H1 (cell line): ENCODE results near the gene ACBD6. TPM values are rescaled to one million over a fixed set of nuclear protein-coding genes. Genes with fewer than 3 reads are reported as not detected.

Source experiments
- CTCF ChIA-PET: fragments of 300-600 bp; sonication (Branson Sonifier 250); formaldehyde crosslinking; loops from one replicate; lab custom pipeline; 2021; ENCODE audit not compliant: partially characterized antibody; lab: Charles Lee
- POLR2A ChIA-PET: fragments of 300-600 bp; sonication (Branson Sonifier 250); formaldehyde crosslinking; loops from one replicate; lab custom pipeline; 2021; ENCODE audit warnings: inconsistent platforms; ENCODE audit not compliant: partially characterized antibody; lab: Charles Lee
- DNase-seq, 2 experiments: peaks; one replicate each; pipeline versions ENCODE4 v3.0.0 to v3.0.0-alpha.2; 2010 to 2022; ENCODE audit warnings: low spot score in 2 of 2, low read depth in 1 of 2, mixed read lengths in 1 of 2
- FAIRE-seq: peaks from 2 replicates; lab custom pipeline; 2011; peaks lifted over from hg19 to GRCh38; lab: Jason Lieb, UNC
- H2AFZ ChIP-seq: 2 replicates; pipeline ENCODE4 v1.8.1; 2012; ENCODE audit warnings: low read length, inconsistent platforms
- H2AK5ac ChIP-seq: 2 replicates; pipeline ENCODE4 v1.6.1; 2013; ENCODE audit warnings: low read depth, low read length
- H2BK120ac ChIP-seq: replicated peaks from 2 replicates; pipeline ENCODE3; 2013; ENCODE audit warnings: low read depth, low read length, inconsistent platforms
- H2BK12ac ChIP-seq: 2 replicates; pipeline ENCODE4 v1.6.1; 2013; ENCODE audit warnings: low read depth, low read length
- H2BK15ac ChIP-seq: 2 replicates; pipeline ENCODE4 v1.6.1; 2013; ENCODE audit warnings: low read length
- H2BK20ac ChIP-seq: 2 replicates; pipeline ENCODE4 v1.6.1; 2013; ENCODE audit warnings: low read length
- H2BK5ac ChIP-seq: 2 replicates; pipeline ENCODE4 v1.6.1; 2013; ENCODE audit warnings: low read depth, low read length
- H3K14ac ChIP-seq: 2 replicates; pipeline ENCODE4 v1.6.1; 2013; ENCODE audit warnings: inconsistent platforms; ENCODE audit not compliant: insufficient read length
- H3K18ac ChIP-seq: 2 replicates; pipeline ENCODE4 v1.6.1; 2013; ENCODE audit warnings: low read length; ENCODE audit errors: extremely low read depth
- H3K23ac ChIP-seq: 2 replicates; pipeline ENCODE4 v1.6.1; 2013; ENCODE audit warnings: inconsistent platforms; ENCODE audit not compliant: insufficient read length
- H3K23me2 ChIP-seq: 2 replicates; pipeline ENCODE4 v1.6.1; 2013; ENCODE audit warnings: low read depth, low read length
- H3K27ac ChIP-seq: 2 replicates; pipeline ENCODE4 v1.6.1; 2011; ENCODE audit warnings: low read depth, low read length, inconsistent platforms
- H3K27me3 ChIP-seq, 4 experiments: replicated peaks in 1 of 4; 1 replicate in 1 of 4; 2 replicates in 3 of 4; pipeline versions ENCODE4 v1.6.1 to v1.8.1; 2011 to 2013; ENCODE audit warnings: low read length in 3 of 4, mild to moderate bottlenecking in 3 of 4, inconsistent platforms in 2 of 4, mixed read lengths in 2 of 4, moderate library complexity in 1 of 4; ENCODE audit not compliant: control insufficient read depth in 3 of 4, insufficient read depth in 3 of 4; ENCODE audit errors: extremely low read depth in 1 of 4
- H3K36me3 ChIP-seq, 4 experiments: 2 replicates each; pipeline versions ENCODE4 v1.6.1 to v1.8.1; 2011 to 2013; ENCODE audit warnings: mild to moderate bottlenecking in 4 of 4, low read length in 3 of 4, moderate library complexity in 2 of 4, control low read depth in 1 of 4, inconsistent platforms in 1 of 4; ENCODE audit not compliant: insufficient read depth in 4 of 4, control insufficient read depth in 2 of 4
- H3K4ac ChIP-seq: replicated peaks from 2 replicates; pipeline ENCODE3; 2013; ENCODE audit warnings: low read length, low read depth, mixed read lengths, inconsistent platforms; ENCODE audit not compliant: insufficient read length
- H3K4me1 ChIP-seq, 4 experiments: replicated peaks in 1 of 4; 1 replicate in 1 of 4; 2 replicates in 3 of 4; pipeline versions ENCODE4 v1.6.1 to v1.8.1; 2011 to 2013; ENCODE audit warnings: low read length in 3 of 4, inconsistent platforms in 2 of 4, mixed read lengths in 1 of 4; ENCODE audit not compliant: insufficient read depth in 4 of 4, control insufficient read depth in 3 of 4
- H3K4me2 ChIP-seq, 2 experiments: 2 replicates each; pipeline versions ENCODE4 v1.6.1 to v1.8.1; 2011 to 2013; ENCODE audit warnings: low read depth in 2 of 2, low read length in 2 of 2, control low read depth in 1 of 2, inconsistent platforms in 1 of 2, mild to moderate bottlenecking in 1 of 2; ENCODE audit not compliant: insufficient read depth in 1 of 2
- H3K4me3 ChIP-seq, 4 experiments: fragments of 200-600, 300-600 bp in 1 of 4; sonication (generic), shearing (Covaris generic), sonication (Bioruptor Twin) in 1 of 4; 2 replicates each; pipeline versions ENCODE4 v1.5.1 to v1.8.1; 2011 to 2016; ENCODE audit warnings: low read length in 4 of 4, low read depth in 3 of 4, control low read depth in 2 of 4, inconsistent platforms in 2 of 4, mild to moderate bottlenecking in 2 of 4, mixed read lengths in 1 of 4, moderate library complexity in 1 of 4; ENCODE audit not compliant: insufficient read depth in 2 of 4; ENCODE audit errors: extremely low read depth in 1 of 4
- H3K56ac ChIP-seq: replicated peaks from 2 replicates; pipeline ENCODE3; 2013; ENCODE audit warnings: low read depth, mild to moderate bottlenecking, mixed read lengths, low read length, inconsistent platforms; ENCODE audit not compliant: insufficient read length
- H3K79me1 ChIP-seq: 2 replicates; pipeline ENCODE4 v1.6.1; 2013; ENCODE audit warnings: low read depth, low read length, control low read depth
- H3K79me2 ChIP-seq, 2 experiments: 2 replicates each; pipeline versions ENCODE4 v1.6.1 to v1.8.1; 2012 to 2013; ENCODE audit warnings: low read length in 2 of 2, mild to moderate bottlenecking in 2 of 2, inconsistent platforms in 1 of 2; ENCODE audit not compliant: insufficient read depth in 2 of 2, control insufficient read depth in 1 of 2
- H3K9ac ChIP-seq, 4 experiments: replicated peaks in 1 of 4; 1 replicate in 1 of 4; 2 replicates in 3 of 4; pipeline versions ENCODE4 v1.6.1 to v1.8.1; 2011 to 2013; ENCODE audit warnings: low read depth in 3 of 4, low read length in 3 of 4, control low read depth in 2 of 4, mild to moderate bottlenecking in 2 of 4, moderate library complexity in 2 of 4, inconsistent platforms in 1 of 4; ENCODE audit errors: extremely low read depth in 1 of 4
- H3K9me3 ChIP-seq, 2 experiments: 2 replicates each; pipeline versions ENCODE4 v1.6.1 to v1.8.1; 2012 to 2013; ENCODE audit warnings: mild to moderate bottlenecking in 2 of 2, moderate library complexity in 2 of 2, control low read depth in 1 of 2, inconsistent platforms in 1 of 2, low read depth in 1 of 2, low read length in 1 of 2, mixed read lengths in 1 of 2; ENCODE audit not compliant: insufficient read depth in 2 of 2
- H4K20me1 ChIP-seq, 2 experiments: replicated peaks in 1 of 2; 2 replicates each; pipeline versions ENCODE3 to v1.8.1; 2011 to 2013; ENCODE audit warnings: inconsistent platforms in 2 of 2, low read length in 2 of 2, mild to moderate bottlenecking in 1 of 2; ENCODE audit not compliant: insufficient read depth in 2 of 2, control insufficient read depth in 1 of 2
- H4K5ac ChIP-seq: 2 replicates; pipeline ENCODE4 v1.6.1; 2013; ENCODE audit warnings: low read length, low read depth, mixed read lengths, inconsistent platforms; ENCODE audit not compliant: insufficient read length
- H4K8ac ChIP-seq: 2 replicates; pipeline ENCODE4 v1.8.0; 2013; ENCODE audit warnings: mild to moderate bottlenecking, moderate library complexity, low read length, inconsistent platforms; ENCODE audit not compliant: insufficient read depth; ENCODE audit errors: extremely low read depth
- H4K91ac ChIP-seq: replicated peaks from 2 replicates; pipeline ENCODE3; 2013; ENCODE audit warnings: low read length, mixed read lengths, inconsistent platforms; ENCODE audit not compliant: insufficient read length
- CBX5 ChIP-seq: fragments of 300-800, 300-1000 bp; sonication (generic); IDR thresholded peaks from 2 replicates; pipeline ENCODE4 v1.7.1; 2016; ENCODE audit warnings: antibody characterized with exemption, low read length, low read depth
- CEBPB ChIP-seq: IDR thresholded peaks from 2 replicates; pipeline ENCODE4 v1.6.1; 2012; ENCODE audit warnings: low read depth, low read length
- EZH2 ChIP-seq: fragments of 200-600 bp; sonication (generic); IDR thresholded peaks from 2 replicates; pipeline ENCODE4 v1.7.1; 2012; ENCODE audit warnings: low read depth, mild to moderate bottlenecking, moderate library complexity, low read length, inconsistent platforms; ENCODE audit not compliant: severe bottlenecking
- FOSL1 ChIP-seq: IDR thresholded peaks from 2 replicates; pipeline ENCODE4 v1.6.1; 2011; ENCODE audit warnings: mild to moderate bottlenecking, low read depth, low read length, moderate library complexity; ENCODE audit not compliant: insufficient read depth
- JUN ChIP-seq: IDR thresholded peaks from 2 replicates; pipeline ENCODE4 v1.6.1; 2011; ENCODE audit warnings: low read depth, mild to moderate bottlenecking, improper control_type of control experiment, low read length
- POU5F1 ChIP-seq: IDR thresholded peaks from 2 replicates; pipeline ENCODE4 v1.6.1; 2011; ENCODE audit warnings: low read depth, mild to moderate bottlenecking, low read length, moderate library complexity
- RAD21 ChIP-seq, 2 experiments: IDR thresholded peaks in 1 of 2; conservative IDR thresholded peaks in 1 of 2; 2 replicates each; pipeline ENCODE4 v1.6.1; 2011; ENCODE audit warnings: low read depth in 2 of 2, low read length in 2 of 2, improper control_type of control experiment in 1 of 2, inconsistent platforms in 1 of 2, mild to moderate bottlenecking in 1 of 2, moderate library complexity in 1 of 2
- SAP30 ChIP-seq: fragments of 300-600 bp; sonication (generic); IDR thresholded peaks from 2 replicates; pipeline ENCODE4 v1.7.1; 2012; ENCODE audit warnings: low read length, moderate library complexity, mild to moderate bottlenecking, inconsistent platforms; ENCODE audit not compliant: insufficient read depth, insufficient replicate concordance
- SRF ChIP-seq: IDR thresholded peaks from 2 replicates; pipeline ENCODE4 v1.6.1; 2011; ENCODE audit warnings: mild to moderate bottlenecking, low read depth, low read length, moderate library complexity
- TAF7 ChIP-seq: optimal IDR thresholded peaks from 2 replicates; pipeline ENCODE3; 2011; ENCODE audit warnings: low read depth, mild to moderate bottlenecking, inconsistent platforms, low read length, moderate library complexity, borderline replicate concordance
- TCF12 ChIP-seq: IDR thresholded peaks from 2 replicates; pipeline ENCODE4 v1.6.1; 2011; ENCODE audit warnings: low read depth, mild to moderate bottlenecking, low read length
- ZNF274 ChIP-seq: IDR thresholded peaks from 2 replicates; pipeline ENCODE4 v1.7.0; 2012; ENCODE audit warnings: low read length, borderline replicate concordance; ENCODE audit errors: extremely low read depth
- WGBS, 2 experiments: shearing (Covaris generic) in 1 of 2; methylation state at CpG; one replicate each; pipeline versions ENCODE4 v1.1.6 to v1.1.7; 2013 to 2015; ENCODE audit warnings: low lambda C conversion rate in 2 of 2, mixed read lengths in 2 of 2, inconsistent platforms in 1 of 2, low coverage in 1 of 2, missing lambda C conversion rate in 1 of 2; ENCODE audit not compliant: insufficient replicate concordance in 2 of 2, insufficient coverage in 1 of 2, insufficient read length in 1 of 2; ENCODE audit errors: extremely low coverage in 1 of 2, missing lambda C conversion rate in 1 of 2; 5-methylcytosine and 5-hydroxymethylcytosine counted together
- polyA plus RNA-seq, 7 experiments: library from polyadenylated mRNA; depleted of rRNA in 3 of 7; stranded (reverse) in 5 of 7; unstranded in 2 of 7; fragments of >200 nt in 5 of 7; fragments of 200-250 nt in 2 of 7; gene quantifications; 1 replicate in 5 of 7; 2 replicates in 1 of 7; 4 replicates in 1 of 7; pipeline versions ENCODE4 v1.2.1 to v1.2.3, GENCODE V29; 2011 to 2013; ENCODE audit warnings: missing spikeins in 2 of 7, mixed read lengths in 2 of 7
- total RNA-seq: library from RNA; stranded (reverse); fragmentation: NEBNext Ultra II Directional; extraction: Animal tissue kit (Norgen Biotek cat#: 25700); gene quantifications from 2 replicates; pipeline ENCODE4 v1.2.1, GENCODE V29; 2021

Gene ACBD6
- total and polyA plus RNA-seq, 2 of the 8 experiments (the other 6 are each of a cell fraction or from before 2014, with no cell fraction given), result 52.0 to 67.7 TPM

DNA sequence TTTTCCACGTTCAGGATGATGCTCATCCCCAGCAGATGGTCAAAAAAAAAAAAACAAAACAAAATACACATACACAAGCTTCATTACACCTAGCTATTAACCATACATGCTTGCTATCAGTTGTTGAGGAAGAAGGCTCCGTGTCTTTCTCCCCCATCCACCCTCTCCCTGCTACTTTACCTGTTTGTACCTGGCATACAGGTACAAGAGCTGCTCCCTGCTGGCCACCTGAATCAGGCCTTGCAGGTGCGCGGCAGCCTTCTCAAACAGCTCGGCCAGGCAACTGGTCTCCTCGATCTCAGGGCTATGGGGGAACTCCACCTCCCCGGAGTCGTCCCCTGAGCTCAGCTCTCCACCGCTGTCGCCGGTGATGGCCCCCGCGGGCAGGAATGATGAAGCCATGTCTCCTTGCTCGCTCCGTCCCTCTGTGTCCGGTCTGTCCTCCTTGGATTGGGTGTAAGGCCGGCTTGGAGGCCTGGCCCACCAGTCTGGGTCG, 464 bp downstream of the ACBD6 start:
- peak overlapping the region; percentile 98 for H3K18ac ChIP-seq
- DNase-seq, result peak in 1 of 2 experiments; percentile 44
- H2BK5ac ChIP-seq, result peak overlapping the region; percentile 96
- peak overlapping the region; percentile 99 for H4K91ac ChIP-seq
- no peak overlapping the region for H3K14ac ChIP-seq
- H3K23me2 ChIP-seq, result peaks cover 8% of the 10 kb centered on the region; the same call in 1 of the 2 replicates
- FAIRE-seq, result no peak
- H3K4me3 ChIP-seq, result peak overlapping the region; percentile 74 to 95 (median 78)
- H2BK120ac ChIP-seq, result no peak overlapping the region
- peaks cover 0 to 13% (median 1%) of the 10 kb centered on the region in 4 experiments; a peak in 2 of 8 replicates for H3K36me3 ChIP-seq
- H2BK20ac ChIP-seq, result no peak overlapping the region
- WGBS, 2 experiments, result 3% methylated on average over 18 of the region's 18 CpGs; no CpG with 5 or more reads in 1 of the 2 experiments
- H4K5ac ChIP-seq, result peak overlapping the region; percentile 99
- H2BK15ac ChIP-seq, result peak overlapping the region; percentile 93; the same call in 1 of the 2 replicates
- no peaks in the 10 kb centered on the region for H3K79me1 ChIP-seq
- peak overlapping the region; percentile 92 for H3K27ac ChIP-seq
- H3K9ac ChIP-seq, result peak overlapping the region; percentile 85 to 93 (median 91)
- no peak overlapping the region for H3K23ac ChIP-seq
- peaks cover 2 to 47% of the 10 kb centered on the region in 2 experiments; a peak in 3 of 4 replicates for H3K79me2 ChIP-seq
- peaks cover 0 to 4% (median 0%) of the 10 kb centered on the region in 4 experiments; a peak in 2 of 7 replicates for H3K27me3 ChIP-seq
- peaks cover 0 to 4% (median 1%) of the 10 kb centered on the region in 4 experiments; a peak in 2 of 7 replicates for H3K4me1 ChIP-seq
- POLR2A ChIA-PET, result interaction anchor here (0.6 to 2.3 kb wide), 19 partner anchors 10 to 771 kb away, joined by 3 to 21 read pairs (median 4); partner anchors contain the start of gene KIAA1614
- H3K4me2 ChIP-seq, result peak overlapping the region; percentile 81 to 84
- peak overlapping the region; percentile 95 for H3K56ac ChIP-seq
- peaks cover 1 to 2% of the 10 kb centered on the region in 2 experiments for H4K20me1 ChIP-seq
- no peaks in the 10 kb centered on the region for H3K9me3 ChIP-seq
- H4K8ac ChIP-seq, result peak overlapping the region; percentile 97
- H2BK12ac ChIP-seq, result peak overlapping the region; percentile 27; the same call in 1 of the 2 replicates
- H3K4ac ChIP-seq, result peak overlapping the region; percentile 92
- H2AK5ac ChIP-seq, result no peak overlapping the region
- CTCF ChIA-PET, result interaction anchor here (0.8 to 3.5 kb wide), 12 partner anchors 19 to 662 kb away, joined by 3 to 25 read pairs (median 3); no protein-coding TSS in a partner anchor
- peak overlapping the region; percentile 28; the same call in 1 of the 2 replicates for H2AFZ ChIP-seq
- TF ChIP-seq RAD21 (IDR thresholded peaks at IDR 0.05 in 1 of 2, conservative IDR thresholded peaks at IDR 0.05 in 1 of 2; ENCODE audit: low read depth in 2 of 2, low read length in 2 of 2) (0 out of 4 replicates have a peak, but pooled peaks have one; percentile 1 to 9), TAF7 (no peak), TCF12 (no peak), CBX5 (no peak), FOSL1 (no peak), EZH2 (no peak), POU5F1 (no peak), SRF (no peak), ZNF274 (no peak), JUN (no peak), CEBPB (no peak), SAP30 (peak; percentile 27)
